ENCODE data around the gene SHOC2.

SHOC2 gene

GRCh38 chr10:110946496-110946895 is 27.1 kb downstream of the SHOC2 start:
- Histone ChIP-seq H3K27ac (ENCODE audit: insufficient read depth, low read depth, low read length, poor library complexity, severe bottlenecking) (no peak overlapping the region), H3K9me3 (ENCODE audit: control insufficient read depth, low read length) (no peaks in the 10 kb centered on the region), H3K4me3 (ENCODE audit: insufficient read depth, low read depth, low read length) (no peak overlapping the region), H3K36me3 (ENCODE audit: control insufficient read depth, insufficient read depth, low read length) (no peaks in the 10 kb centered on the region), H3K27me3 (ENCODE audit: control insufficient read depth, insufficient read depth, low read length, poor library complexity, severe bottlenecking) (no peaks in the 10 kb centered on the region), H3K4me1 (ENCODE audit: control insufficient read depth, insufficient read depth, low read length) (no peaks in the 10 kb centered on the region)
- WGBS, 2 experiments, result 81 to 91% methylated on average over 1 of the region's 1 CpG

- Histone ChIP-seq H3K27ac (ENCODE audit: insufficient read depth, low read depth, low read length, poor library complexity, severe bottlenecking) (no peak overlapping the region), H3K9me3 (ENCODE audit: control insufficient read depth, low read length) (no peaks in the 10 kb centered on the region), H3K36me3 (ENCODE audit: control insufficient read depth, insufficient read depth, low read length) (no peaks in the 10 kb centered on the region), H3K4me1 (ENCODE audit: control insufficient read depth, insufficient read depth, low read length) (no peaks in the 10 kb centered on the region), H3K4me3 (ENCODE audit: insufficient read depth, low read depth, low read length) (no peak overlapping the region), H3K27me3 (ENCODE audit: control insufficient read depth, insufficient read depth, low read length, poor library complexity, severe bottlenecking) (no peaks in the 10 kb centered on the region)
- WGBS, 2 experiments, result 78 to 81% methylated on average over 3 of the region's 4 CpGs
Measured at GRCh38 chr10:110947061-110947595, 27.7 kb downstream of the SHOC2 start.

GRCh38 chr10:110951381-110951780 is 32.0 kb downstream of the SHOC2 start:
- H3K4me1 ChIP-seq (ENCODE audit: control insufficient read depth, insufficient read depth, low read length), result no peaks in the 10 kb centered on the region
- 96 to 98% methylated on average over 3 of the region's 4 CpGs for WGBS, 2 experiments
- H3K27ac ChIP-seq (ENCODE audit: insufficient read depth, low read depth, low read length, poor library complexity, severe bottlenecking), result no peak overlapping the region
- H3K36me3 ChIP-seq (ENCODE audit: control insufficient read depth, insufficient read depth, low read length), result peaks cover 4% of the 10 kb centered on the region
- no peak overlapping the region for H3K4me3 ChIP-seq (ENCODE audit: insufficient read depth, low read depth, low read length)
- no peaks in the 10 kb centered on the region for H3K9me3 ChIP-seq (ENCODE audit: control insufficient read depth, low read length)
- H3K27me3 ChIP-seq (ENCODE audit: control insufficient read depth, insufficient read depth, low read length, poor library complexity, severe bottlenecking), result no peaks in the 10 kb centered on the region

- no peak overlapping the region for H3K4me3 ChIP-seq (ENCODE audit: insufficient read depth, low read depth, low read length)
- no peak overlapping the region for H3K27ac ChIP-seq (ENCODE audit: insufficient read depth, low read depth, low read length, poor library complexity, severe bottlenecking)
- no peaks in the 10 kb centered on the region for H3K4me1 ChIP-seq (ENCODE audit: control insufficient read depth, insufficient read depth, low read length)
- H3K27me3 ChIP-seq (ENCODE audit: control insufficient read depth, insufficient read depth, low read length, poor library complexity, severe bottlenecking), result no peaks in the 10 kb centered on the region
- H3K36me3 ChIP-seq (ENCODE audit: control insufficient read depth, insufficient read depth, low read length), result peaks cover 1% of the 10 kb centered on the region
- no peaks in the 10 kb centered on the region for H3K9me3 ChIP-seq (ENCODE audit: control insufficient read depth, low read length)
- 89 to 100% methylated on average over 1 of the region's 1 CpG for WGBS, 2 experiments
Measured at GRCh38 chr10:110957606-110958005, 38.2 kb downstream of the SHOC2 start.

- no peaks in the 10 kb centered on the region for H3K4me1 ChIP-seq (ENCODE audit: control insufficient read depth, insufficient read depth, low read length)
- H3K9me3 ChIP-seq (ENCODE audit: control insufficient read depth, low read length), result no peaks in the 10 kb centered on the region
- no peaks in the 10 kb centered on the region for H3K27me3 ChIP-seq (ENCODE audit: control insufficient read depth, insufficient read depth, low read length, poor library complexity, severe bottlenecking)
- WGBS, 2 experiments, result 87 to 96% methylated on average over 2 to 4 of the region's 4 CpGs
- no peak overlapping the region for H3K27ac ChIP-seq (ENCODE audit: insufficient read depth, low read depth, low read length, poor library complexity, severe bottlenecking)
- no peaks in the 10 kb centered on the region for H3K36me3 ChIP-seq (ENCODE audit: control insufficient read depth, insufficient read depth, low read length)
- no peak overlapping the region for H3K4me3 ChIP-seq (ENCODE audit: insufficient read depth, low read depth, low read length)
Measured at GRCh38 chr10:110959379-110960332, 40.3 kb downstream of the SHOC2 start.

GRCh38 chr10:110960333-110960712 is 40.9 kb downstream of the SHOC2 start:
- no peak overlapping the region for H3K27ac ChIP-seq (ENCODE audit: insufficient read depth, low read depth, low read length, poor library complexity, severe bottlenecking)
- no peak overlapping the region for H3K4me3 ChIP-seq (ENCODE audit: insufficient read depth, low read depth, low read length)
- H3K36me3 ChIP-seq (ENCODE audit: control insufficient read depth, insufficient read depth, low read length), result no peaks in the 10 kb centered on the region
- WGBS, 2 experiments, result 100% methylated on average over 1 of the region's 1 CpG
- H3K9me3 ChIP-seq (ENCODE audit: control insufficient read depth, low read length), result no peaks in the 10 kb centered on the region
- H3K27me3 ChIP-seq (ENCODE audit: control insufficient read depth, insufficient read depth, low read length, poor library complexity, severe bottlenecking), result no peaks in the 10 kb centered on the region
- no peaks in the 10 kb centered on the region for H3K4me1 ChIP-seq (ENCODE audit: control insufficient read depth, insufficient read depth, low read length)

- H3K27ac ChIP-seq (ENCODE audit: insufficient read depth, low read depth, low read length, poor library complexity, severe bottlenecking), result no peak overlapping the region
- no peaks in the 10 kb centered on the region for H3K36me3 ChIP-seq (ENCODE audit: control insufficient read depth, insufficient read depth, low read length)
- no peaks in the 10 kb centered on the region for H3K9me3 ChIP-seq (ENCODE audit: control insufficient read depth, low read length)
- H3K4me3 ChIP-seq (ENCODE audit: insufficient read depth, low read depth, low read length), result no peak overlapping the region
- WGBS, 2 experiments, result 95 to 98% methylated on average over 1 to 2 of the region's 2 CpGs
- no peaks in the 10 kb centered on the region for H3K4me1 ChIP-seq (ENCODE audit: control insufficient read depth, insufficient read depth, low read length)
- no peaks in the 10 kb centered on the region for H3K27me3 ChIP-seq (ENCODE audit: control insufficient read depth, insufficient read depth, low read length, poor library complexity, severe bottlenecking)
Measured at GRCh38 chr10:110962443-110962842, 43.0 kb downstream of the SHOC2 start.

GRCh38 chr10:110963162-110963561 is 43.8 kb downstream of the SHOC2 start:
- no peaks in the 10 kb centered on the region for H3K4me1 ChIP-seq (ENCODE audit: control insufficient read depth, insufficient read depth, low read length)
- no peak overlapping the region for H3K4me3 ChIP-seq (ENCODE audit: insufficient read depth, low read depth, low read length)
- H3K27me3 ChIP-seq (ENCODE audit: control insufficient read depth, insufficient read depth, low read length, poor library complexity, severe bottlenecking), result no peaks in the 10 kb centered on the region
- 98 to 100% methylated on average over 2 of the region's 2 CpGs for WGBS, 2 experiments
- H3K27ac ChIP-seq (ENCODE audit: insufficient read depth, low read depth, low read length, poor library complexity, severe bottlenecking), result no peak overlapping the region
- H3K9me3 ChIP-seq (ENCODE audit: control insufficient read depth, low read length), result no peaks in the 10 kb centered on the region
- H3K36me3 ChIP-seq (ENCODE audit: control insufficient read depth, insufficient read depth, low read length), result no peaks in the 10 kb centered on the region

GRCh38 chr10:110964681-110965080 is 45.3 kb downstream of the SHOC2 start:
- Histone ChIP-seq H3K4me3 (ENCODE audit: insufficient read depth, low read depth, low read length) (no peak overlapping the region), H3K27me3 (ENCODE audit: control insufficient read depth, insufficient read depth, low read length, poor library complexity, severe bottlenecking) (no peaks in the 10 kb centered on the region), H3K4me1 (ENCODE audit: control insufficient read depth, insufficient read depth, low read length) (no peaks in the 10 kb centered on the region), H3K36me3 (ENCODE audit: control insufficient read depth, insufficient read depth, low read length) (no peaks in the 10 kb centered on the region), H3K27ac (ENCODE audit: insufficient read depth, low read depth, low read length, poor library complexity, severe bottlenecking) (no peak overlapping the region), H3K9me3 (ENCODE audit: control insufficient read depth, low read length) (no peaks in the 10 kb centered on the region)
- 96 to 100% methylated on average over 5 of the region's 5 CpGs for WGBS, 2 experiments

GRCh38 chr10:110965216-110965615 is 45.8 kb downstream of the SHOC2 start:
- no peaks in the 10 kb centered on the region for H3K36me3 ChIP-seq (ENCODE audit: control insufficient read depth, insufficient read depth, low read length)
- H3K27me3 ChIP-seq (ENCODE audit: control insufficient read depth, insufficient read depth, low read length, poor library complexity, severe bottlenecking), result no peaks in the 10 kb centered on the region
- H3K9me3 ChIP-seq (ENCODE audit: control insufficient read depth, low read length), result no peaks in the 10 kb centered on the region
- H3K4me3 ChIP-seq (ENCODE audit: insufficient read depth, low read depth, low read length), result no peak overlapping the region
- H3K27ac ChIP-seq (ENCODE audit: insufficient read depth, low read depth, low read length, poor library complexity, severe bottlenecking), result no peak overlapping the region
- no peaks in the 10 kb centered on the region for H3K4me1 ChIP-seq (ENCODE audit: control insufficient read depth, insufficient read depth, low read length)
